ENCODE results near the gene TCEA2.

- no peak for TF ChIP-seq POLR2AphosphoS5 (IDR thresholded peaks at IDR 0.05; ENCODE audit: insufficient read depth in 1 of 2, low read depth in 1 of 2)
- no peak for TF ChIP-seq CTCF (IDR thresholded peaks at IDR 0.05)
- TF ChIP-seq POLR2A (IDR thresholded peaks at IDR 0.05) = no peak
These were observed 6.2 kb downstream of the TCEA2 start for GRCh38 chr20:64069209-64069613.
